ENCODE data around the gene MYBBP1A. TPM values are rescaled to one million over a fixed set of nuclear protein-coding genes. Genes with fewer than 3 reads are reported as not detected.

Gene MYBBP1A
- total RNA-seq, 4 donors from 2014 or later = 73.4 to 127 (median 83.8) TPM

- Histone ChIP-seq H3K36me3 (no peaks in the 10 kb centered on the region), H3K27ac (no peak overlapping the region), H3K27me3 (peaks cover 6% of the 10 kb centered on the region), H3K4me1 (peaks cover 21% of the 10 kb centered on the region), H3K4me3 (no peak overlapping the region), H3K9me3 (no peaks in the 10 kb centered on the region)
- DNase-seq (ENCODE audit: low spot score in 2 of 2) = no peak
- no peak for TF ChIP-seq POLR2AphosphoS5 (IDR thresholded peaks at IDR 0.05)
- no peak for TF ChIP-seq POLR2A (IDR thresholded peaks at IDR 0.05)
- no peak for TF ChIP-seq EP300 (IDR thresholded peaks at IDR 0.05)
- TF ChIP-seq CTCF (IDR thresholded peaks at IDR 0.05) = no peak
- WGBS = 78% methylated on average over 9 of the region's 13 CpGs
Observed at GRCh38 chr17:4600563-4600962, 45.4 kb upstream of the MYBBP1A start.

GRCh38 chr17:4599505-4600281 is 44.5 kb upstream of the MYBBP1A start:
- no peaks in the 10 kb centered on the region for H3K36me3 ChIP-seq
- H3K4me1 ChIP-seq = peaks cover 21% of the 10 kb centered on the region
- no peak overlapping the region for H3K4me3 ChIP-seq
- H3K9me3 ChIP-seq = no peaks in the 10 kb centered on the region
- peaks cover 6% of the 10 kb centered on the region for H3K27me3 ChIP-seq
- peak overlapping the region; percentile 46 for H3K27ac ChIP-seq
- WGBS = 23% methylated on average over 3 of the region's 25 CpGs
- peak in 1 of 2 donors; percentile 63 for DNase-seq (ENCODE audit: low spot score in 2 of 2)
- TF ChIP-seq POLR2A (IDR thresholded peaks at IDR 0.05) (peak in 1 of 2 donors; percentile 17), CTCF (IDR thresholded peaks at IDR 0.05) (no peak), EP300 (IDR thresholded peaks at IDR 0.05) (no peak), POLR2AphosphoS5 (IDR thresholded peaks at IDR 0.05) (no peak)

DNA sequence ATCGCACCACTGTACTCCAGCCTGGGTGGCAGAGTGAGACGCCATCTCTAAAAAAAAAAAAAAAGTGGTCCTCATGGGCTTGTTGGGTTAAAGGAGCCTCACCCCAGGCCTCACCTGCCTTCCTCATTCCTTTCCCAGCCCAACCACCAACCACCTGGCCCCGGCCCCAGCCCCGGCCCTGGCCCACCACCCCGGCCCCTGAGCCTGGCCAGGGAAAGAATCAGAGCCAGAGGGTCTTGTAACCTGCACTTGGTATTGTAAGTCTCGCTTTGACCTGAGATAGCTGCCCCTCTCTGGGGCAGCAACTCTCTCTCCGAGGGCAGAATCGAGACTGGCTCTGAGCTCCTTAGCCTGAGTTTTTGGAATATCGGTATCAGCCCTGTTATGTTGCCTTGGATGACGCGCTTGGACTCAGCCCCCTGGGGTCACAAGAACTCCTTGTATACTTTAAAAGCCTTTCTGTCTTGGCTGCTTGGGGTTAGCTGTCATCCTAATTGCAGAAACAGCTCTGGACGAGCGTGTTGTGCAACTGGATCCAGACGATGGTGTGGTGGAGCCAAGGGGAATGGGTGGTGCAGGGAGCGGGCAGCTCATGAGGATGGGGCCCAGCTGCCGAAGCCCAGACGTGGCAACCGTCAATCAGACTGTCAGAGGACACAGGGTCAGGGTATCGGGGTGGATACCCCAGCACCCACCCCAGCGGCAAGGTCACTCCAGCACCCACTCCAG is 43.8 kb upstream of the MYBBP1A start:
- 48% methylated on average over 15 of the region's 20 CpGs for WGBS
- Histone ChIP-seq H3K27ac (peak overlapping the region; percentile 46), H3K4me3 (no peak overlapping the region)

GRCh38 chr17:4597975-4598374 is 42.8 kb upstream of the MYBBP1A start:
- no peak overlapping the region for H3K27ac ChIP-seq
- 85% methylated on average over 13 of the region's 13 CpGs for WGBS

More for the DNA sequence above, 43.8 kb upstream of the MYBBP1A start:
- no peaks in the 10 kb centered on the region for H3K9me3 ChIP-seq
- peak in 1 of 2 donors; percentile 74 for DNase-seq (ENCODE audit: low spot score in 2 of 2)
- TF ChIP-seq POLR2AphosphoS5 (IDR thresholded peaks at IDR 0.05) = no peak
- peak; percentile 25 for TF ChIP-seq EP300 (IDR thresholded peaks at IDR 0.05)
- TF ChIP-seq POLR2A (IDR thresholded peaks at IDR 0.05) = no peak
- no peak for TF ChIP-seq CTCF (IDR thresholded peaks at IDR 0.05)
- peaks cover 14% of the 10 kb centered on the region for H3K4me1 ChIP-seq
- peaks cover 6% of the 10 kb centered on the region for H3K27me3 ChIP-seq
- H3K36me3 ChIP-seq = no peaks in the 10 kb centered on the region

More at GRCh38 chr17:4597975-4598374, 42.8 kb upstream of the MYBBP1A start:
- DNase-seq (ENCODE audit: low spot score in 2 of 2) = no peak
- TF ChIP-seq CTCF (IDR thresholded peaks at IDR 0.05) (no peak), POLR2A (IDR thresholded peaks at IDR 0.05) (no peak), EP300 (IDR thresholded peaks at IDR 0.05) (no peak), POLR2AphosphoS5 (IDR thresholded peaks at IDR 0.05) (no peak)
- H3K27me3 ChIP-seq = peaks cover 6% of the 10 kb centered on the region
- no peaks in the 10 kb centered on the region for H3K36me3 ChIP-seq
- no peaks in the 10 kb centered on the region for H3K9me3 ChIP-seq
- no peak overlapping the region for H3K4me3 ChIP-seq
- H3K4me1 ChIP-seq = peaks cover 14% of the 10 kb centered on the region
